Measurements from ENCODE around the gene ITPA. TPM values are rescaled to one million over a fixed set of nuclear protein-coding genes. Genes with fewer than 3 reads are reported as not detected.

Gene ITPA
- total and polyA plus RNA-seq, 2 of the 4 experiments (the other 2 are of a cell fraction) = 32.4 to 49.0 TPM

DNA sequence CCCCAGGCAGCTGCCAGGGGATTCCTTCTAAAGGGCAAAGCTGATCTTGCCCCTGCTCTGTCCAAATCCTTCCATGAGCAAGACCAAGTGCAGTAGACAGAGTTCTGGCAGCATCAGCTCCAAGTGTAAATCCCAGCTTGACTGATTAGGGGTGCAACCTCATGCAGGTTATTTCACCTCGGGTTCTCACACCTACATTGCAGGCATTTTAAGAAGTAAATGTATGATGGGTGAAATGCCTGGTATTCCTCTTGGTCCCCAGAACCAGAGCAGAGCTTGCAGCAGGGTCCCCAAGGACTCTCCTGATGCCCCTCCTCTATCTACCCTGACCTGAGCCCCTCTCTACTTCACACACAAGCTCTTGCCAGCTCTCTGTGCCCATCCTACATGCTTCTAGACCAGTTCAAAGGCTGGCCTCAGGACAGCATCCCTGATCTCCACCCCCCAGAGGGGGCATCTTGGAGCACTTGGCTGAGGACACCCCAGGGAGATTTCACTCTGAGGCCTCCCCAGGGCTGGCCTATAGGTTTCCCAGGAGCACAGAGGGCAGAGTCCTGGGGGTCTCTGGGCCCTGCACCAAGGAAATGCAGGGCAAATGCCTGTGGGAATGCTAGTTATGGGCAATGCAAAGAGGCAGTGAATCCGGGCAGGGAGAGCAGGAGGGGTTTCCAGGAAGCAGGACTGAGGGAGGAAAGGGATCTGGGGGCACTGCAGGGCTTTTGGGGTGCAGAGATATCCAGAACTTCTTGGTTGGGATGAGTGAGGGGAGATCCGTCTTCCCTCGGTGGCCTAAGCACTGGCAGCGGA lies 37.0 kb upstream of the ITPA start:
- Histone ChIP-seq H4K91ac (ENCODE audit: insufficient read depth, low read depth, low read length) (no peak overlapping the region), H3K4me2 (ENCODE audit: low read depth, low read length) (peak overlapping the region; percentile 90), H2AFZ (replicated peaks; ENCODE audit: low read length, poor library complexity) (peak overlapping the region; percentile 98), H3K14ac (replicated peaks; ENCODE audit: low read depth, low read length) (no peak overlapping the region), H3K27ac (ENCODE audit: insufficient read depth, low read length) (no peak overlapping the region), H2BK5ac (ENCODE audit: low read depth, low read length, poor library complexity, severe bottlenecking) (no peak overlapping the region), H3K23ac (ENCODE audit: low read depth, low read length) (no peak overlapping the region), H2BK120ac (ENCODE audit: low read depth, low read length) (no peak overlapping the region), H3K56ac (ENCODE audit: extremely low read depth, insufficient read depth, low read length) (no peak overlapping the region), H4K20me1 (ENCODE audit: insufficient read depth, low read length) (no peaks in the 10 kb centered on the region), H3K27me3 (ENCODE audit: control insufficient read depth, insufficient read depth, low read length) (peaks cover 31% of the 10 kb centered on the region), H3K9me1 (ENCODE audit: insufficient read depth, low read length) (no peaks in the 10 kb centered on the region), H2BK15ac (ENCODE audit: low read depth, low read length) (no peak overlapping the region), H3K4me3 (ENCODE audit: insufficient read depth, low read depth, low read length) (peak overlapping the region; percentile 91), H3K4me1 (ENCODE audit: control insufficient read depth, insufficient read depth, low read length) (no peaks in the 10 kb centered on the region; the same call in 1 of the 2 replicates), H3K36me3 (ENCODE audit: control insufficient read depth, insufficient read depth, low read length) (no peaks in the 10 kb centered on the region), H3K4ac (ENCODE audit: low read depth, low read length) (no peak overlapping the region), H4K8ac (ENCODE audit: low read depth in 2 of 2, low read length in 2 of 2) (no peak overlapping the region), H3K79me1 (ENCODE audit: low read depth in 1 of 2, low read length in 2 of 2) (peaks cover 0 to 8% of the 10 kb centered on the region in 2 experiments; a peak in 1 of 4 replicates), H3K9me3 (ENCODE audit: control insufficient read depth, insufficient read depth, low read length) (no peaks in the 10 kb centered on the region), H3K9ac (ENCODE audit: low read depth, low read length) (no peak overlapping the region), H2BK20ac (ENCODE audit: low read depth, low read length) (no peak overlapping the region), H2AK9ac (replicated peaks; ENCODE audit: low read depth, low read length, poor library complexity) (peak overlapping the region; percentile 85), H3K18ac (ENCODE audit: low read depth, low read length) (no peak overlapping the region), H2AK5ac (ENCODE audit: low read depth, low read length) (no peak overlapping the region), H4K5ac (ENCODE audit: low read depth, low read length) (no peak overlapping the region)
- DNase-seq (no peak), ATAC-seq (ENCODE audit: low read depth) (no peak)
- intact Hi-C loops (cut with micrococcal nuclease) = no loop called here
- ChIA-PET CTCF (interaction anchor here (0.5 kb wide), 1 partner anchor 119 kb away, joined by 3 read pairs; no protein-coding TSS in a partner anchor), POLR2A (ENCODE audit: unreplicated experiment) (no interaction called here)
- dilution Hi-C loops (cut with HindIII; ENCODE audit: low sequenced_read_pairs, unreplicated experiment) = no loop called here
- TF ChIP-seq RCOR1 (IDR thresholded peaks at IDR 0.05; ENCODE audit: insufficient replicate concordance, low read length) = no peak
- TF ChIP-seq SMC3 (IDR thresholded peaks at IDR 0.05; ENCODE audit: low read depth, low read length) = no peak
- TF ChIP-seq, protein P1, sequence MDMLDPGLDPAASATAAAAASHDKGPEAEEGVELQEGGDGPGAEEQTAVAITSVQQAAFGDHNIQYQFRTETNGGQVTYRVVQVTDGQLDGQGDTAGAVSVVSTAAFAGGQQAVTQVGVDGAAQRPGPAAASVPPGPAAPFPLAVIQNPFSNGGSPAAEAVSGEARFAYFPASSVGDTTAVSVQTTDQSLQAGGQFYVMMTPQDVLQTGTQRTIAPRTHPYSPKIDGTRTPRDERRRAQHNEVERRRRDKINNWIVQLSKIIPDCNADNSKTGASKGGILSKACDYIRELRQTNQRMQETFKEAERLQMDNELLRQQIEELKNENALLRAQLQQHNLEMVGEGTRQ (IDR thresholded peaks at IDR 0.05; ENCODE audit: low read depth, low read length) = no peak
- no peak for TF ChIP-seq FOS (IDR thresholded peaks at IDR 0.05; ENCODE audit: low read depth, low read length)
- no peak for TF ChIP-seq CHD1 (IDR thresholded peaks at IDR 0.05; ENCODE audit: low read depth, low read length)
- TF ChIP-seq RFX5 (IDR thresholded peaks at IDR 0.05; ENCODE audit: low read depth, low read length) = no peak
- TF ChIP-seq, protein P2, sequence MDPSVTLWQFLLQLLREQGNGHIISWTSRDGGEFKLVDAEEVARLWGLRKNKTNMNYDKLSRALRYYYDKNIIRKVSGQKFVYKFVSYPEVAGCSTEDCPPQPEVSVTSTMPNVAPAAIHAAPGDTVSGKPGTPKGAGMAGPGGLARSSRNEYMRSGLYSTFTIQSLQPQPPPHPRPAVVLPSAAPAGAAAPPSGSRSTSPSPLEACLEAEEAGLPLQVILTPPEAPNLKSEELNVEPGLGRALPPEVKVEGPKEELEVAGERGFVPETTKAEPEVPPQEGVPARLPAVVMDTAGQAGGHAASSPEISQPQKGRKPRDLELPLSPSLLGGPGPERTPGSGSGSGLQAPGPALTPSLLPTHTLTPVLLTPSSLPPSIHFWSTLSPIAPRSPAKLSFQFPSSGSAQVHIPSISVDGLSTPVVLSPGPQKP (IDR thresholded peaks at IDR 0.05; ENCODE audit: borderline replicate concordance, low read depth, low read length) = no peak
- BruUV-seq (replicated peaks) = no TSS peak
- in situ Hi-C loops (cut with MboI; ENCODE audit: low sequenced_read_pairs) = no loop called here
- WGBS, 2 experiments (ENCODE audit: extremely low coverage in 2 of 2, insufficient read length in 1 of 2) = 20% methylated on average over 1 of the region's 5 CpGs; no CpG with 5 or more reads in 1 of the 2 experiments

Data from IMR-90 (cell line).